Kidney tubule cell (primary cell): ENCODE results near the gene RAB41.
A peak's percentile ranks its signal among the peaks of the same experiment; 100 is the strongest.
"Not testable (repeated sequence)": the region's sequence is repeated elsewhere in the genome, so short reads cannot be mapped to it uniquely, and the experiment has no call there.

ENCODE experiments used
- DNase-seq: peaks from one replicate; pipeline ENCODE4 v3.0.0-alpha.2; 2018; ENCODE audit warnings: low spot score

The RAB41 gene

DNA sequence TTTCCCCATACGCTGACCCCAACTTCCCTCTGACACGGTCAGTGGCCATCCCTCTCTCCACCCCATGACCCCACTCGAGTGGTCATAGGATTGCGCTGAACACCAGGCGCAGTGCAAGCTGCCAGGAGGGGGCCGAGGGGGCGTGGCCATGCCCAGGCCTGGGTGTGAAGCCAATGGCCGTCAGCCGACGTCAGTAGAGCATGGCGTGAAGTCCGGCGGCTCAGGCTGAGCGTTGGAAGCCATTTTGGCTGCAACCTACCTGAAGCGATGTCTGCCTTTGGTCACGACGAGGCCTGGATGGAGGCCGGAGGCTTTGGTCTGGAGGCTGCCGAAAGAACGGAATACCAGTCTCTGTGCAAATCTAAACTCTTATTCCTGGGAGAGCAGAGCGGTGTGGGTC is at the start of gene RAB41:
Gene RAB41, plus strand, starts transcription at position 222 of the 400 bp plus-strand sequence. Its CDS starts 46 bp downstream, at position 268.
- no peak for DNase-seq

DNA sequence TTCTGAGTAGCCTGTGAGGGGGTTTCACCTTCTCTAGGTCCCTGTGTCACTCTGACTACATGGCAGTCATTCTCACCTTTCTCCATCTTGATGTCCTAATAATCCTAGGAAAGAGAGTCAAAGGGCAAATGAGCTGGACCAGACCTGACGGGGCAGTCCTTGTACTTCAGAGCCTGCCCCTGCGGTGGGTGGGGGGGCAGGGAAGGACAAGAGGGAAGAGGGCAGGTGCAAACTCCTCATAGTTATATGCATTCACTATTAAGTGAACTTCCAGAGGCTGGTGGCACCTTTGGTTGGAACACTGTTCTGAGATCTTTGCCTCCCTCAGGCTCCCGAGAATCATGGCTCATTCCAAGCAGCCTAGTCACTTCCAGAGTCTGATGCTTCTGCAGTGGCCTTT is 47.6 kb upstream of the RAB41 start, which contains the start of gene AWAT1:
Gene AWAT1, plus strand, starts transcription at position 301 of the 400 bp plus-strand sequence. Its CDS starts 41 bp downstream, at position 342.
- DNase-seq: peak; percentile 27

DNA sequence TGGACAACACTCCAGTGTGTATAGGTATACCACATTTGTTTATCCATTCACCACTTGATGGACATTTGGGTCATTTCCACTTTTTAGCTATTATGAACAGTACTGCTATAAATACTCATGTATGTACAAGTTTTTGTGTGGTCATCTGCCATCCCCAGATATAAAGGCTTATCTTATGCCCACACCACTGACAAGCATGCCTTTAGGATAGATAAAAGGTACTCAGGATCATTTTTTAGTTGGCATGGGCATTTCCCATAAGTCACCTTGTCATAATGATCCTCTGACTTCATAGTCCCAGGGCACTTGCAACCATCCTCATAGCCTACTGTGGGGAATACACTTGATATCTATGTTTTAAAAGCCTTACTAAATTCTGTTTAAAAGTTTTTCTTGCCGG is 41.2 kb upstream of the RAB41 start:
- no peak for DNase-seq

DNA sequence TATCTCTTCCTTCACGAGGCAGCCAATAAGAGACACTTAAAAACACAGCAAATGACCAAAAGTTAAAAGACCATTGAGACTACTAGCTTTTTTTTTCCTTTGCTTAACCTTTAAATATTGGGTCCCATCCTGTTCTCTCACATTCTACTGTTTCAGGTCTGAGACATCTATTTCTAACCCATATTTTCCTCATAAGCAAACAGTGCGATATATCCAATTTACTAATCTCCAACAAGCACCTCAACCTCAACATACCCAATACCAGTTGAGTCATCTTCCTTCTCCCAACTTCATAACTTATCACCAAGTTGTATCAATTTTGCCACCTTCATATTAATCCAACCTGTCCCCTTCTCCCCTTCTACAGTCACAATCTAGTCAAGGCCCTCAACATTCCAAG is 40.5 kb upstream of the RAB41 start:
- DNase-seq: no peak

DNA sequence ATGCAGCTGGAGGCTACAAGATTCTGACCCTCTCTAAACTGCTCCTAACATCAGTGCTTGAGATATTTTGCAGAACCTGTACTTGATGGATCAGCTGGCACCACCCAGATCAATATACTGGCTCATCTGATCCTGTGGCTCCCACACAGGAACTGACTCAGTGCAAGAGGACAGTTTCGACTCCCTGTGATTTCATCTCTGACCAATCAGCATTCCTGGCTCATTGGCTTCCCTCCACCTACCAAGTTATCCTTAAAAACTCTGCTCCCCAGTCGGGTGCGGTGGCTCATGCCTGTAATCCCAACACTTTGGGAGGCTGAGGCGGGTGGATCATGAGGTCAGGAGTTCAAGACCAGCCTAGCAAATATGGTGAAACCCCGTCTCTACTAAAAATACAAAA is 38.4 kb upstream of the RAB41 start:
- DNase-seq: not testable (repeated sequence)

DNA sequence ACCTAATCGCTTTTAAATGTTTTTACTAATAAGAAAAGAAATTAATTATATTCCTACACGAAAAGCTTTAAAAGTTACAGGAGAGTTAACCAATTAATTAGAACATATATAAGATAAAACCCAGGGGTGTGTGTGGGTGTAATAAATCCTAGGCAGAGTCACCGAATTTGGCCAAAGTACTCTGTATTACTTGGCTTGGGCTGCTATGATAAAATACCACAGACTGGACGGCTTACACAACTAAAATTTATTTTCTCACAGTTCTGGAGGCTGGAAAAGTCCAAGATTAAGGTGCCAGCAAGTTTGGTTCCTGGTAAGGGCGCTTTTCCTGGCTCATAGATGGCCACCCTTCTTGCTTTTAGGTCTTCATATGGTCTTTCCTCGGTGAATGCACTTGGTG is 37.1 kb upstream of the RAB41 start:
- no peak for DNase-seq

DNA sequence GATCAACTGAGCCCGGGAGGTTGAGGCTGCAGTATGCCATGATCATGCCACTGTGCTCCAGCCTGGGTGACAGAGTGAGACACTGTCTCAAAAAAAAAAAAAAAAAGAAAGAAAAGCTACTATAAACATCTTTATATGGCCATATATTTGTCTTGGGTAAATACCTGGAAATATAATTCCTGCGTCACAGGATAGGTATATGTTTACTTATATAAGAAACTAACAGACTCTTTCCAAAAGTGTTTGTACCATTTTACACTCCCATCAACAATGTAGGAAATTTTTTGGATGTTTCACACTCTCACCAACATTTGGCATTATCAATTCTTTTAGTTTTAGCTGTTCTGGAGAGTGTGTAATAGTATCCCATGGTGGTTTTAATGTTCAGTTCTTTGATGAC is 34.7 kb upstream of the RAB41 start:
- DNase-seq: no peak

DNA sequence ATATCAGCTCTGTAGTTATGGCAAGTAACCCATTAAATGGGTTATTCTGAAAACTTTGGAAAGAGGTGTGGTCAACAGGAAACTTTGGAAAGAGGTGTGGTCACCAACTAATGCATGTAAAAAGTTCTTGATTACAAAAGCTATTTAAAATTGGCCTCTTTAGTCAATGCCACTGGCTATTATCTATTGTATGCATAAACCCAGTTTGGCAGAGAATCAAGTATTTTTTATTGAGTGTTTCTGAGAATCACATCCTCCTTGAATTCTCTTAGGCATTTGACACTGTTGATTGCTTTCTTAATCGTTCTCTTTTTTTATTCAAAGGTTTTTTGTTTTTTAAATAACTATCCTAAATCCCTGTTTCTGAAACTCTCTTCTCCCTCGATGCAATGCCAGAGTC is 29.5 kb upstream of the RAB41 start:
- DNase-seq: no peak

DNA sequence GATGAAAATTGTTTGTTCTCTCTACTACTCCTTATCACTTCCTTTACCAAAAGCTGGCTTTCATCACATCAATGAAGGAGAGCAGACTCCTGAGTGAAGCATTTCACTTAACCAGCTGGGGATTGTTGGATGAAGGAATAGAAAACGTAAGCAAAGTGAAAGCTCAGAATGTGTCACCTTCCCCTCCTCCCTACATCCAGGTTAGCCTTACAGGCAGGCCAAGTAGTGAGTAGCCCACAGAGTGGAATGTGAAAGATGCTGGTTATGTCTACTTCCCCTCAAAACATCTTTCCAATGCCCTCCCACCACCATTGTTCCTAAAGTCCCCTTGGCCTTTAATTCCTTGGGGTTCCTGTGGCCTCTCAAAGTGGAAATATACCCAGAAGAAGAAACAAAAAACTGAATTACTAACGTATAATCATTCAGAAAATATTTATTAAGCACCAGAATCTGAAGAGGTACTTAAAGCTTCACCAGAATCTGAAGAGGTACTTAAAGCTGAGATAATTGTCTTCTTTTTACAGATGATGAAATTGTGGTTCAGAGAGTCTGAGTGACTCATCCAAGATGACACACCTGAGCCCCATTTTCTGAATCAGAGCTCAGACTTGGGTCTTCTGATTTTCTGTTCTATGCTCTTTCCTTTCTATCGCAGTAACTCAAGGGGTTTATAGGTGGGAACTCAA is 28.5 kb upstream of the RAB41 start:
- DNase-seq: peak; percentile 75

DNA sequence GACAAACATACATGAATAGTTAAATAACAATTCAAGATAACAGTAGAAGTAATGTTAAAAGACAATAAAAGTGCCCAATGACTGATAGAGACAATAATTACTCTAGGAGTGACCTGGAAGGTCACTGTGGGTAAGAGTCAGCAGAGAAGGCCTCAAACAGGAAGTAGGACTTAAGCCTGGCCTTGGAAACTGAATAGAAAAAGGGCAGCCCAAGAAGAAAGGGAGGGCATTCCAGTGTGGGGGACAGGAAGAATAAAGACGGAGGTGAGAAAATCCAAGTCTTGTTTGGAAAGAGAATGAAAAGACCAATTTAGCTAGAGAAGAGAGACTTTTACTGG is 27.9 kb upstream of the RAB41 start:
- DNase-seq: peak; percentile 73

DNA sequence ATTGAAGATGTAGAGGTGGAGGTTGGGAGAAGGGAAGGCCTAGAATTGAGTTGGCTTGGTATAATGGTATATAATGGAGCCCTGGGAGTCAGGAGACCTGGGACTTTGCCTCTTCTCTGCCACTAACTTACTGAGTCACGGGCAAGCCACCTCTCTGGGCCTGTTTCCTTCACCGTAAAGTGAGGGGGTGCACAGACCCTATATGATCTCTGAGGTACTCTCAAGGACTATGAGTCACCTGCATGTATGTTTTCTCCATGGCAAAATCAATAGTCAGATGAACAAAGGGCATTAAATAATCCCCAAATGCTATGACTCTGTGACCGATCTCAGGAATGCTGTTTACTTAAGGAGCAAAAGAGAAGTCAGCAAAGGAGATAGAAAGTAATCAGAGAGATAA is 27.1 kb upstream of the RAB41 start:
- no peak for DNase-seq

DNA sequence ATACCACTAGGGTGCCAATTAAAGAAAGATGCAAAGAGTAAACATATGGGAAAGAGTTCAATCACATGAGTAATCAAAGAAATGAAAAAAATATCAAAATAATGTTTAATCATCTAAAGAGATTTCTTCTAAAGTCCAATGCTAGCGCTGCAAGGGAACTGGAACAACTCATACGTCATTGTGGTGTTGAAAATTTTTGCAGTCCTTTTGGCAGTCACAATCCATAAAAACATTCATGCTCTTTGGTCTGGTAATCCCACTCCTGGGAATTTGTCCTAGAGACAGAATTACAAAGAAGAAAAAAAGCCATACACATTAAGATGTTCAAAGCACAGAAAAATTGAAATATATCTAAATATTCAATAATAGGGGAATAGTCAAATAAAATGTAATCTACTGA is 26.5 kb upstream of the RAB41 start:
- no peak for DNase-seq

DNA sequence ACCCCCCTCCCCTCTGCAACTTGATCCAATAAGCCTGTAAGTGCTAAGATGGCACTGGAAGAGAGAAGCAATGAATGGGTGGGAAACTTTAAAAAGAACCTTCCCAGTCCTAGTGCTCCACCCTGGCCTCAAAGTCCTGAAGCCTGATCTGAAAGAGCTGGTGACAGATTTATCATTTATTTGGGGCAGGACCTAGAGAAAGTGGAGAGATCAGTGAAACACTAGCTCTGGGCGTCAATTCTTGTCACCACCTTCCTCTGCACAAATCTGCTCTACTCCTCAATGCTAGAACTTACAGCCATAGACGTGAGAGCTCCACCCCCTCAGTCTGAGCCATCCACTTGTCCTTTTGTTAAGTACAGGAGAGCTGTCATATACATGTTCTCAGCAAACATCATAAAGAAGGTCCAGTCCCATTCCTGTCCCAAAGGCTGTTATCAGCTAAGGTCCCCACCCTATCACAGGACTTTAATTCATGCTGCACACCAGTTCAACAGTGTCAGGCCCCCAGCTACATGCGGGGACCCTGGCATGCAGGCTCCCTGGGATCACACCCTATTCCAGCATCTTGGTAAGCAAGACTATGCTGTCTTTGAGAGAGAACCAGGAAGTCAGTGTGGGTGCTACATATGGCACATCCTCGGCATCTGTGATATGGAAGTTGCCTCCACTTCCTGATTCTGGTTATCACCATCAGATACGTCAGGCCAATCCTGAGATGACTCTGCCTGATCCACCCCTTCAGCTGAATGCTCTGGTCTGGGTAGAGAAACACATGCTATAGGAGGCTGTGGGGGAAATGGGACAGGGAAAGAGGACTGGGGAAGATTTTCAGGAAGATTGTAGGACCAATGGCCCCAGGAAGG is 24.3 kb upstream of the RAB41 start:
- no peak for DNase-seq

DNA sequence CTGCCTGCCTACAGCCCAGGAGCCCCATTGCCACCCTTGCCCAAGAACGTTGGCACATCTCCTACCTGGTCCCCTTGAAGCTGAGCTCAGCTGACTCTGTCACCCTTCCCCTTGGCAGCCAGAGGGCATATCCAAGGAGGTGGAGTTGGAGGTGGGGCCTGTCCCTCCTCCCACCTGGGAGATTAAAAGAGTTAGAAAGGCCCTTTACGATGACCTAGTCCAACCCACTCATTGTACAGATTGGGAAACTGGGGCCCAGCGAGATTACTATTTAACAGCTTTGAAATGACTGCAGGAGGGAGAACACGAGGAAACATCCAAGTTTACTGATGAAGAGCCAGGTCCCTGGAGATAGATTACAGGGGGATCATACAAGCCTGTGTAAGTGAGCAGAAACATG is 21.9 kb upstream of the RAB41 start, which contains the start of gene P2RY4:
Gene P2RY4, minus strand, starts transcription at position 101 of the 400 bp plus-strand sequence. CDS start 580 bp downstream, outside the sequence.
- DNase-seq: no peak

DNA sequence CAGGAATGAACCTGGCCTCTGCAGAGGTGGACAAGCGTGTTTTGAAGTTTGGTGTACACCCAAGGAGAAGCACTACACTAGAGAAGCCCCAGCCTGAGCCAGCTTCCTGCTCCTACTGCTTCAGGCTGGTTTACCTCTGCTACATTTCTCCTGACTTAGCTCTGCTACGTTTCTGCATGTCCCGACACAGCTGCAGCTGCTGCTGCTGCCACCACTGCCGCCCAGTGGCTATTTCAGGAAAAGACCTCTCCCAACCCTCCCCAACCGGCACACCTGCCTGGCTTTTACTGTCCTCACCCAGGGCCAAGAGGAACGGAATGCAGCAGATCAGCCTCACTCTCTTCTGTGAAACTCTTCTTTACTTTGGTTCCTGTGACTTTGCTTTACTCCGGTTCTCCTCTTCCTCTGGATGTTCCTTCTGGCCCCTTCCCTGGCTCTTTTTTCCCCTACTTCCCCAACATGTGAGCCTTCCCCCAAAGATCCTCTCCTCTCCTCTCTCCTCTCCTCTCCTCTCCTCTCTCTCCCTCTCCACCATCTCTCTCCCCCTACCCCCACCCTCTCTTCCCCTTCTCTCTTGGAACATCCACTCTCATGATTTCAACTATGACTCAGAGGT is 18.9 kb upstream of the RAB41 start:
- DNase-seq: peak; percentile 67

DNA sequence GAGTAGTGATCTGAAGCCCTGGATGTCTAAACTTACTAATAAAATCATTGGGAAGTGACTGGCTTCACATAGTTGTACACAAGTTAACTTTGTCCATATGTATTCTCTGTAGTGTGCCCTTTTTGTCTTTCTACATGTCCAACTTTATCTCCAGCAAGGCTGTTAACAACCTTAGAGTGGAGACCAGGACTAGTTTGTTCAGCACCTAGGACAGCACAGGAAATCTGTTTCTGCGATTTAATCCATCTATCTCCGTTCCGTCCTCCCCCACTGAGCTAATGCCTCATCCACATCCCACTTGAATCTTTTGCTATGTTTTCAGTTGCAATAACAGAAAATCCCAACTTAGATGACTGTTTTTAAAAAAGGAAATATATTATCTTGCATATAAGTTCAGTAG is 17.2 kb upstream of the RAB41 start:
- DNase-seq: no peak

DNA sequence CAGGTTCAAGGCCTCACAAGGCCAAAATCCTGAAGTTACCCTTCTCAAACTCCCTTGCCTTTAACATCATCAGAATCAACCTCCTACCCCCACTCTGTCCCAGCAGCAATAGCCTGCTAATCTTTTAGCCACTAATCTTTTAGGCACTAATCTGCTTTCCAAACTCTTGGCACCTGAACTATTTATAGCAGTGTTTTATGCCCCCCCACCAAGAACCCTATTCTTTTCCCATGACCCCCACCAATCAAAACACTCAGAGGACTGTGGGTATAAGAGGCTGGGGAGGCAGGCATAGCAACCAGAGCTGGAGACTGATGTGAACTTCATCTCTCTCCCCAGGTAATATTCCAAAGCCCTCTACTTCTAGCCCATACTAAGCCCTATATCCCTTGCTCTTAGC is 13.9 kb upstream of the RAB41 start, which contains the start of gene ARR3:
Gene ARR3, plus strand, starts transcription at position 301 of the 400 bp plus-strand sequence. CDS start 1,052 bp downstream, outside the sequence.
- DNase-seq: no peak

DNA sequence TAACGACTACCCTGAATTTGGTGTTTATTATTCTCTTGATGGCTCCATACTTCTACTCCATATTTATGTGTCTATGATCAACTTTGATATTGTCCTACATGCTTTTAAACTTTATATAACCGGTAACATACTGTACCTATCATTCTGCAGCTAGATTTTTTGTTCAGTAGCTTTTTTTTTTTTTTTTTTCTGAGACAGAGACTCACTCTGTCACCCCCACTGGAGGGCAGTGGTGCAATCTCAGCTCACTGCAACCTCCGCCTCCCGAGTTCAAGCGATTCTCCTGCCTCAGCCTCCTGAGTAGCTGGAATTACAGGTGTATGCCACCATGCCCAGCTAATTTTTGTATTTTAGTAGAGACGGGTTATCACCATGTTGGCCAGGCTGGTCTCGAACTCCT is 7.9 kb upstream of the RAB41 start:
- DNase-seq: not testable (repeated sequence)

DNA sequence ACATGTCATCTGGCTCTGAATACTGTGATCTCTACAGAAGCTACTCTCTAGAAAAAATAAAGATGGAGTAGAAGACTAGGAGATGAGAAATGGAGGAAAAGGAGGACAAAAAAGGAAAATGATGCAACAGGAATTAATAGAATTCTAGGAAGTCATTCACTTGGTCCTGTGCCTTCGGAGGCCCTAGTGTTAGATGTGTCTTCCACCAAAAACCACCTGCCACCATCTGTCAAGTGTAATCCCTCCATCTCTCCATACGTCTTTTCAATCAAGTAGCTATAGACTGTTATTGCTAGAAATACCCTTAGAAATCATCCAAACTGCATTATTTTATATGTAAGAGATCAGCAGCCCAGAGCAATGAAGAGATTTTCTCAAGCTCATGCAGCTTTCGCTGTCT is 2.9 kb upstream of the RAB41 start:
- DNase-seq: no peak

DNA sequence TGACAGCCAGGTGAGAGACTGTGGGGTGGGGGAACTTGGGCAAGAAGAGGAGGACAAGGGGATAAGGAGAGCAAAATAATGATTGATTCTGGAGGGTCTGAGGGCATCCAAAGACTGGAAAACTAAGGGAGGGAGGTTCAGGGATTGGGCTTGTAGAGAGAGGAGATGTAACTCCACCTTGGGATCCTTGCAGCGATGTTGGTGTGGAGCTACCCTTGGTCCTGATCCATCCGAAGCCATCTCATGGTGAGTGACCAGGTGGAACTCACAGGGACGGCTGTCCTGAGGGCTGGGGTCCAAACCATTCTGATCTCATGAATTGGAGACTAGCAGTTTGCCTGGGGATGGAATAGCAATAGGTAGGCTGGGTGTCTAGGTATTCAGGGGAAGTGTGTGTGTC is 1.4 kb upstream of the RAB41 start:
- no peak for DNase-seq

DNA sequence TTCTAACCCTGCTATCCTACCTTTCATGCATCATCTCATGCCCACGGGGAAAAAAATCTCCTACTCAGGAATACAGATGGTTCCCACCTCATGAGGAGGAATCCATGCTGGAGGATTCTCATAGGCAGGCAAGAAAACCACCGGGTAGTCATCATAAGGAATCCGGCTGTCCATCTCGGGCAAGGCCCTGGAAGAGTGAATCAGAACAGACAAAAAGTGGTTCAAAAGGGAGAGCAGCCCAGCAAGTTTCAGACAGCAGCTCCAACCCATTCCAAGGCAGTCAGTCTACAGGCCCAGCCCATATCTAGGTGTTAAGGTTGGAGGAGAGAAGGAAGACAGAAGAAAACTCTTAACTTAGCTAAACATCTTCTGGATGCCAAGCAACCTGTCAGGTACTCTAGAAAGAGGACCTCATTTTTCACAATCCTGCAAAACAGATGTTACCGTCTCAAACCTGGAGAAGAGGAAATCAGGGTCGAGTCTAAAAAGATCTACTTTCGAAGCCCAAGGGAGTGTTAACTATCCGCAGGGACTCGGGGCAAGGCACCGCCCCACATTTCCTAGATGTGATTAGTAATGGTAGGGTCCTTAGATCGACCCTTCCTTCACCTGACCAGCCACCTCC is 7.3 kb downstream of the RAB41 start:
- peak; percentile 16 for DNase-seq
